ENCODE results near the gene TARBP2.

- TF ChIP-seq, protein P1, sequence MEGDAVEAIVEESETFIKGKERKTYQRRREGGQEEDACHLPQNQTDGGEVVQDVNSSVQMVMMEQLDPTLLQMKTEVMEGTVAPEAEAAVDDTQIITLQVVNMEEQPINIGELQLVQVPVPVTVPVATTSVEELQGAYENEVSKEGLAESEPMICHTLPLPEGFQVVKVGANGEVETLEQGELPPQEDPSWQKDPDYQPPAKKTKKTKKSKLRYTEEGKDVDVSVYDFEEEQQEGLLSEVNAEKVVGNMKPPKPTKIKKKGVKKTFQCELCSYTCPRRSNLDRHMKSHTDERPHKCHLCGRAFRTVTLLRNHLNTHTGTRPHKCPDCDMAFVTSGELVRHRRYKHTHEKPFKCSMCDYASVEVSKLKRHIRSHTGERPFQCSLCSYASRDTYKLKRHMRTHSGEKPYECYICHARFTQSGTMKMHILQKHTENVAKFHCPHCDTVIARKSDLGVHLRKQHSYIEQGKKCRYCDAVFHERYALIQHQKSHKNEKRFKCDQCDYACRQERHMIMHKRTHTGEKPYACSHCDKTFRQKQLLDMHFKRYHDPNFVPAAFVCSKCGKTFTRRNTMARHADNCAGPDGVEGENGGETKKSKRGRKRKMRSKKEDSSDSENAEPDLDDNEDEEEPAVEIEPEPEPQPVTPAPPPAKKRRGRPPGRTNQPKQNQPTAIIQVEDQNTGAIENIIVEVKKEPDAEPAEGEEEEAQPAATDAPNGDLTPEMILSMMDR (IDR thresholded peaks at IDR 0.05; ENCODE audit: low read depth, low read length, poor library complexity, severe bottlenecking), result no peak
- no peak for TF ChIP-seq EZH2phosphoT487 (IDR thresholded peaks at IDR 0.05; ENCODE audit: borderline replicate concordance, low read length)
Observed at GRCh38 chr12:53498235-53498630, 2.9 kb upstream of the TARBP2 start.

Data from DOHH2 (cell line).